ENCODE data around the gene HIP1R.

DNA sequence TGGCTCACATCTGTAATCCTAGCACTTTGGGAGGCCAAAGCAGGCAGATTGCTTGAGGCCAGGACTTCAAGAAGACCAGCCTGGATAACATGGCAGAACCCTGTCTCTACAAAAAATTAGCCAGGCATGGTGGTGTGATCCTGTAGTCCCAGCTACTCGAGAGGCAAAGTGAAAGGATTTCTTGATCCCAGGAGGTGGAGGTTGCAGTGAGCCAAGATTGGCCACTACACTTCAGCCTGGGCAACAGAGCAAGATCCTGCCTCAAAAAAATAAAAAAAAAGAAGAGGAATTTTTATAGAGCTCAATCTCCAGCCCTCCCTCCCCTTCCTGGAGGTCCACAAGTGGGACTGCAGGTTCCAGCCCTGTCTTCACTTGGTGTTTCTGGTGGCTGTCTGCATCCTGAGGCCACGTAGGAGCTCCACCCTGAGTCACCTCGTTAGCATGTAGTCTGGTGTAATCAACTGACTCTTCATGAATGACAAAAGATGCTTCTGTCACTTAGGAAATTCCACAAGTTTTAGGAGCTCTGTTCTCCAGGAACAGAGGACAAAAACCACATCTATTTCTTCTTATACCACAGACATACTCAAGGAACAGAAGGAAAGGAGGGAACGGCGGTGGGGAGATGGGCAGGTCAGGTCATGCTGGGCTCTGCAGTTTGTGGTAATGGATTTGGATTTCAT lies 44.7 kb upstream of the HIP1R start:
- TF ChIP-seq POLR2A (IDR thresholded peaks at IDR 0.05): no peak
- TF ChIP-seq, protein P1, sequence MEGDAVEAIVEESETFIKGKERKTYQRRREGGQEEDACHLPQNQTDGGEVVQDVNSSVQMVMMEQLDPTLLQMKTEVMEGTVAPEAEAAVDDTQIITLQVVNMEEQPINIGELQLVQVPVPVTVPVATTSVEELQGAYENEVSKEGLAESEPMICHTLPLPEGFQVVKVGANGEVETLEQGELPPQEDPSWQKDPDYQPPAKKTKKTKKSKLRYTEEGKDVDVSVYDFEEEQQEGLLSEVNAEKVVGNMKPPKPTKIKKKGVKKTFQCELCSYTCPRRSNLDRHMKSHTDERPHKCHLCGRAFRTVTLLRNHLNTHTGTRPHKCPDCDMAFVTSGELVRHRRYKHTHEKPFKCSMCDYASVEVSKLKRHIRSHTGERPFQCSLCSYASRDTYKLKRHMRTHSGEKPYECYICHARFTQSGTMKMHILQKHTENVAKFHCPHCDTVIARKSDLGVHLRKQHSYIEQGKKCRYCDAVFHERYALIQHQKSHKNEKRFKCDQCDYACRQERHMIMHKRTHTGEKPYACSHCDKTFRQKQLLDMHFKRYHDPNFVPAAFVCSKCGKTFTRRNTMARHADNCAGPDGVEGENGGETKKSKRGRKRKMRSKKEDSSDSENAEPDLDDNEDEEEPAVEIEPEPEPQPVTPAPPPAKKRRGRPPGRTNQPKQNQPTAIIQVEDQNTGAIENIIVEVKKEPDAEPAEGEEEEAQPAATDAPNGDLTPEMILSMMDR (IDR thresholded peaks at IDR 0.05): no peak
